Astrocyte (in vitro differentiated cells and primary cell): Measurements from ENCODE around the gene WDR43. TPM values are rescaled to one million over a fixed set of nuclear protein-coding genes. Genes with fewer than 3 reads are reported as not detected.
A peak's percentile ranks its signal among the peaks of the same experiment; 100 is the strongest.

ENCODE experiments used
- DNase-seq: peaks from one replicate; pipeline ENCODE4 v3.0.0-alpha.2; 2010; ENCODE audit warnings: low read depth
- FAIRE-seq: peaks from 2 replicates; lab custom pipeline; 2011; peaks lifted over from hg19 to GRCh38; lab: Jason Lieb, UNC
- H2AFZ ChIP-seq: 2 replicates; pipeline ENCODE4 v1.6.0; 2012; ENCODE audit warnings: low read depth, low read length, inconsistent platforms
- H3K27ac ChIP-seq: 2 replicates; pipeline ENCODE4 v1.5.1; 2011; ENCODE audit warnings: low read depth, low read length, inconsistent platforms
- H3K27me3 ChIP-seq: 2 replicates; pipeline ENCODE4 v1.6.0; 2011; ENCODE audit warnings: low read length, inconsistent platforms; ENCODE audit not compliant: insufficient read depth
- H3K36me3 ChIP-seq: 2 replicates; pipeline ENCODE4 v1.5.1; 2011; ENCODE audit warnings: low read length, inconsistent platforms; ENCODE audit not compliant: insufficient read depth
- H3K4me1 ChIP-seq: 2 replicates; pipeline ENCODE4 v1.5.1; 2011; ENCODE audit warnings: low read length, inconsistent platforms; ENCODE audit not compliant: insufficient read depth
- H3K4me2 ChIP-seq: 2 replicates; pipeline ENCODE4 v1.6.0; 2012; ENCODE audit warnings: low read length, inconsistent platforms
- H3K4me3 ChIP-seq: 2 replicates; pipeline ENCODE4 v1.5.1; 2011; ENCODE audit warnings: low read depth, mild to moderate bottlenecking, low read length, inconsistent platforms; ENCODE audit not compliant: insufficient read depth
- H3K79me2 ChIP-seq: 2 replicates; pipeline ENCODE4 v1.6.0; 2012; ENCODE audit warnings: mild to moderate bottlenecking, low read length, inconsistent platforms; ENCODE audit not compliant: insufficient read depth
- H3K9ac ChIP-seq: 2 replicates; pipeline ENCODE4 v1.6.0; 2012; ENCODE audit warnings: mild to moderate bottlenecking, low read length, inconsistent platforms
- H3K9me3 ChIP-seq: 2 replicates; pipeline ENCODE4 v1.5.1; 2012; ENCODE audit warnings: low read depth, mild to moderate bottlenecking, low read length, inconsistent platforms; ENCODE audit not compliant: insufficient read depth
- H4K20me1 ChIP-seq: 2 replicates; pipeline ENCODE4 v1.6.0; 2012; ENCODE audit warnings: low read length, inconsistent platforms; ENCODE audit not compliant: insufficient read depth
- H3K27ac Mint-ChIP-seq: one replicate; pipeline ENCODE4 v1.8.0; 2021; ENCODE audit warnings: mild to moderate bottlenecking, mixed read lengths; ENCODE audit not compliant: unreplicated experiment
- H3K27me3 Mint-ChIP-seq: one replicate; pipeline ENCODE4 v1.8.0; 2021; ENCODE audit warnings: low read depth, mixed read lengths; ENCODE audit not compliant: unreplicated experiment
- H3K36me3 Mint-ChIP-seq: one replicate; pipeline ENCODE4 v1.8.0; 2021; ENCODE audit warnings: low read depth, mixed read lengths; ENCODE audit not compliant: unreplicated experiment
- H3K4me1 Mint-ChIP-seq: one replicate; pipeline ENCODE4 v1.8.0; 2021; ENCODE audit warnings: low read depth, mixed read lengths; ENCODE audit not compliant: unreplicated experiment
- H3K4me3 Mint-ChIP-seq: one replicate; pipeline ENCODE4 v1.8.0; 2021; ENCODE audit warnings: mild to moderate bottlenecking, moderate library complexity, mixed read lengths; ENCODE audit not compliant: unreplicated experiment
- H3K9me3 Mint-ChIP-seq: one replicate; pipeline ENCODE4 v1.8.0; 2021; ENCODE audit warnings: mild to moderate bottlenecking, mixed read lengths; ENCODE audit not compliant: unreplicated experiment
- EZH2 ChIP-seq: IDR thresholded peaks from 2 replicates; pipeline ENCODE4 v1.6.1; 2012; ENCODE audit warnings: mild to moderate bottlenecking, low read length, inconsistent platforms; ENCODE audit not compliant: insufficient read depth
- total RNA-seq: library from RNA; stranded (reverse); gene quantifications from 2 replicates; pipeline ENCODE4 v1.2.1, GENCODE V29; 2021
- TF ChIP-seq, protein P1 (sequence below): IDR thresholded peaks from 2 replicates; pipeline ENCODE4 v1.5.1; 2011; ENCODE audit warnings: low read depth, mild to moderate bottlenecking, inconsistent platforms, low read length, moderate library complexity; ENCODE audit not compliant: insufficient read depth

Gene WDR43
- total RNA-seq, 1 donor from 2014 or later: 83.9 TPM

GRCh38 chr2:28868611-28869010, 25.9 kb upstream of the WDR43 start:
- TF ChIP-seq EZH2: no peak
- TF ChIP-seq, protein P1, sequence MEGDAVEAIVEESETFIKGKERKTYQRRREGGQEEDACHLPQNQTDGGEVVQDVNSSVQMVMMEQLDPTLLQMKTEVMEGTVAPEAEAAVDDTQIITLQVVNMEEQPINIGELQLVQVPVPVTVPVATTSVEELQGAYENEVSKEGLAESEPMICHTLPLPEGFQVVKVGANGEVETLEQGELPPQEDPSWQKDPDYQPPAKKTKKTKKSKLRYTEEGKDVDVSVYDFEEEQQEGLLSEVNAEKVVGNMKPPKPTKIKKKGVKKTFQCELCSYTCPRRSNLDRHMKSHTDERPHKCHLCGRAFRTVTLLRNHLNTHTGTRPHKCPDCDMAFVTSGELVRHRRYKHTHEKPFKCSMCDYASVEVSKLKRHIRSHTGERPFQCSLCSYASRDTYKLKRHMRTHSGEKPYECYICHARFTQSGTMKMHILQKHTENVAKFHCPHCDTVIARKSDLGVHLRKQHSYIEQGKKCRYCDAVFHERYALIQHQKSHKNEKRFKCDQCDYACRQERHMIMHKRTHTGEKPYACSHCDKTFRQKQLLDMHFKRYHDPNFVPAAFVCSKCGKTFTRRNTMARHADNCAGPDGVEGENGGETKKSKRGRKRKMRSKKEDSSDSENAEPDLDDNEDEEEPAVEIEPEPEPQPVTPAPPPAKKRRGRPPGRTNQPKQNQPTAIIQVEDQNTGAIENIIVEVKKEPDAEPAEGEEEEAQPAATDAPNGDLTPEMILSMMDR: no peak
- Histone ChIP-seq H3K36me3 (no peaks in the 10 kb centered on the region), H3K27me3 (no peaks in the 10 kb centered on the region), H3K4me1 (peaks cover 9% of the 10 kb centered on the region), H3K79me2 (peaks cover 41% of the 10 kb centered on the region), H3K27ac (no peak overlapping the region), H3K9ac (no peak overlapping the region), H3K4me2 (peak overlapping the region; percentile 87), H4K20me1 (peaks cover 6% of the 10 kb centered on the region), H3K4me3 (peak overlapping the region; percentile 95), H2AFZ (no peak overlapping the region), H3K9me3 (no peaks in the 10 kb centered on the region)
- Mint-ChIP-seq H3K9me3 (no peaks in the 10 kb centered on the region), H3K36me3 (no peaks in the 10 kb centered on the region), H3K4me1 (peaks cover 8% of the 10 kb centered on the region), H3K4me3 (peak overlapping the region; percentile 100), H3K27ac (peak overlapping the region; percentile 7), H3K27me3 (peaks cover 3% of the 10 kb centered on the region)
- no peak for FAIRE-seq
- no peak for DNase-seq

DNA sequence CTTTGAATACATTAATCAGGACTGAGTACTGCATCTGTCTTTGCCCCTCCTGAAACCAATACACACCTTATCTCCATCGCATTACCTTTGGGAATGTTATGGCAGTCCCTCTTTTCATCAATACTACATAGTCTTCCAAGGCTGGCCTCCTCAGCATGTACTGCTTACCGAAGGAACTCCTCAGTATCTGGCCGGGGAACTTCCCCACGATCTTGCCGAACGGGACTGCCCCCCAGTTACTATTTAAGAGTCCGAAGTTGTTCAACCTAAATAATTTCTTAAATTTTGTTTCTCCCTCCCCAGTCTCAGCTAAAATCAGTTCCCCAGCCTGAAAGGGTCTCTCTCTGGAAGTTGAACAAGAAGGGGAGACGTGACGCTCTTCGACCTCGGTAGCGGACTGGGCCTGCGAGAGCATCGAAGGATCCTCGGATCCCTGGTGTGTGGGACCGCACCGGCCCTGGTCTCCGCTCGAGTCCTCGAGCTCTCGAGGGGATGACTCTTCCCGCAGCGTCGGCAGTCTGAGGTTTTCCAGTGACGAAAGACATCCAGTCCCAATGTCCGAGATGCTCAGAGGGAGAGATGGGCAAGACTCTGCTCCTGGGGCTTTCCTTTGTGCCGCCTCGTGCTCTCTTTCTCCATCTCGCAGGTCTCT, 24.8 kb upstream of the WDR43 start:
- Mint-ChIP-seq H3K36me3 (no peaks in the 10 kb centered on the region), H3K9me3 (no peaks in the 10 kb centered on the region), H3K27me3 (peaks cover 5% of the 10 kb centered on the region), H3K4me1 (peaks cover 8% of the 10 kb centered on the region), H3K4me3 (peak overlapping the region; percentile 100), H3K27ac (peak overlapping the region; percentile 98)
- Histone ChIP-seq H3K4me2 (peak overlapping the region; percentile 87), H4K20me1 (peaks cover 6% of the 10 kb centered on the region), H3K4me1 (peaks cover 9% of the 10 kb centered on the region), H3K27ac (peak overlapping the region; percentile 82), H3K36me3 (no peaks in the 10 kb centered on the region), H3K9me3 (no peaks in the 10 kb centered on the region), H3K9ac (peak overlapping the region; percentile 94), H2AFZ (peak overlapping the region; percentile 89), H3K79me2 (peaks cover 39% of the 10 kb centered on the region), H3K27me3 (no peaks in the 10 kb centered on the region), H3K4me3 (peak overlapping the region; percentile 95)
- DNase-seq (no peak), FAIRE-seq (no peak)
- no peak for TF ChIP-seq EZH2
- TF ChIP-seq, protein P1: no peak
